ENCODE measurements around the gene OPRM1. TPM values are rescaled to one million over a fixed set of nuclear protein-coding genes. Genes with fewer than 3 reads are reported as not detected.

Gene OPRM1
- total RNA-seq, 1 experiment from 2014 or later, result not detected

- Histone ChIP-seq H3K9me2 (ENCODE audit: insufficient read depth) (no peaks in the 10 kb centered on the region), H3K36me3 (ENCODE audit: control insufficient read depth in 1 of 2, insufficient read depth in 2 of 2, low read length in 2 of 2) (no peaks in the 10 kb centered on the region), H4K20me1 (ENCODE audit: insufficient read depth) (no peaks in the 10 kb centered on the region), H3K79me2 (ENCODE audit: insufficient read depth, low read length) (no peaks in the 10 kb centered on the region), H3K4me3 (replicated peaks in 1 of 2; ENCODE audit: low read depth in 1 of 2, low read length in 2 of 2) (no peak overlapping the region), H3K4me1 (ENCODE audit: control insufficient read depth in 1 of 2, insufficient read depth in 2 of 2, low read length in 2 of 2) (no peaks in the 10 kb centered on the region), H3K4me2 (ENCODE audit: low read length) (no peak overlapping the region), H3K27ac (ENCODE audit: low read depth, low read length) (no peak overlapping the region), H2AFZ (ENCODE audit: low read depth, low read length, poor library complexity, severe bottlenecking) (no peak overlapping the region), H3K27me3 (ENCODE audit: insufficient read depth, low read length) (no peaks in the 10 kb centered on the region), H3K9ac (ENCODE audit: low read length) (no peak overlapping the region), H3K9me3 (ENCODE audit: control insufficient read depth in 1 of 2, insufficient read depth in 1 of 2, low read depth in 1 of 2, low read length in 2 of 2) (no peaks in the 10 kb centered on the region)
- POLR2A ChIA-PET, result no interaction called here
- CTCF ChIA-PET, result no interaction called here
- ATAC-seq, result peak; percentile 44; the same call in 1 of the 2 replicates
- DNase-seq (ENCODE audit: low read depth, low spot score), result no peak
- intact Hi-C loops (cut with micrococcal nuclease), result no loop called here
- RAD21 ChIA-PET (ENCODE audit: low non-redundant PET in 1 of 2, low total read pairs in 2 of 2, uncharacterized antibody in 2 of 2, unreplicated experiment in 2 of 2), result no interaction called here
- TF ChIP-seq FOSL1 (IDR thresholded peaks at IDR 0.05; ENCODE audit: low read depth) (no peak), POLR2A (IDR thresholded peaks at IDR 0.05; ENCODE audit: borderline replicate concordance, extremely low read depth, insufficient read depth, insufficient read length) (no peak), REST (IDR thresholded peaks at IDR 0.05; ENCODE audit: low read depth) (no peak), CTCF (IDR thresholded peaks at IDR 0.05 in 2 of 3, conservative IDR thresholded peaks at IDR 0.05 in 1 of 3; ENCODE audit: borderline replicate concordance in 1 of 3, insufficient read depth in 1 of 3, low read depth in 2 of 3, low read length in 2 of 3) (no peak), ZFX (IDR thresholded peaks at IDR 0.05) (no peak), SRF (IDR thresholded peaks at IDR 0.05; ENCODE audit: low read depth) (no peak), ZNF274 (IDR thresholded peaks at IDR 0.05; ENCODE audit: low read depth, low read length) (no peak), CEBPB (IDR thresholded peaks at IDR 0.05; ENCODE audit: low read depth) (no peak), ZBTB33 (IDR thresholded peaks at IDR 0.05; ENCODE audit: extremely low read depth, insufficient replicate concordance, low read length) (no peak), RAD21 (IDR thresholded peaks at IDR 0.05; ENCODE audit: low read depth) (no peak), CBX3 (IDR thresholded peaks at IDR 0.05; ENCODE audit: low read depth) (no peak), SP1 (IDR thresholded peaks at IDR 0.05; ENCODE audit: low read depth) (no peak), EZH2phosphoT487 (IDR thresholded peaks at IDR 0.05; ENCODE audit: borderline replicate concordance) (no peak), TCF7L2 (IDR thresholded peaks at IDR 0.05; ENCODE audit: borderline replicate concordance, extremely low read depth, insufficient read depth, insufficient read length) (no peak)
- BruUV-seq (replicated peaks), result no TSS peak
Observed at GRCh38 chr6:154284313-154284853, 245.3 kb downstream of the OPRM1 start.
